Measurements from ENCODE around the gene GCG.

GCG gene

GRCh38 chr2:162149466-162149865 is 2.6 kb downstream of the GCG start:
- DNase-seq: no peak

- no peak for DNase-seq
These were observed 3.1 kb downstream of the GCG start for GRCh38 chr2:162148956-162149355.

DNA sequence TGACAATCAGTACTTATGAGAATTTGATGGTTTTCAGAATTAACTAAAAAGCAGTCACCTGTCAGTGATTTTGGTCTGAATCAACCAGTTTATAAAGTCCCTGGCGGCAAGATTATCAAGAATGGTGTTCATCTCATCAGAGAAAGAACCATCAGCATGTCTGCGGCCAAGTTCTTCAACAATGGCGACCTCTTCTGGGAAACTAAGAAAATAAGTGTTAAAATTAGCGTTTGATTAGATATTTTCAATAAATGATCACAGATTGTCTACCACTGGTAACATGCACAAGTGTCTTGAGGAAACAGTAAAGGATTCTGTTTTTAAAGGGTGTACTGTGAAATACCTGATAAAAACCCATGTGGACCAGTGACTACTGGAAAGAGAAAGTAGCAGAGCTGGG is 8.1 kb downstream of the GCG start:
- no peak for DNase-seq

DNA sequence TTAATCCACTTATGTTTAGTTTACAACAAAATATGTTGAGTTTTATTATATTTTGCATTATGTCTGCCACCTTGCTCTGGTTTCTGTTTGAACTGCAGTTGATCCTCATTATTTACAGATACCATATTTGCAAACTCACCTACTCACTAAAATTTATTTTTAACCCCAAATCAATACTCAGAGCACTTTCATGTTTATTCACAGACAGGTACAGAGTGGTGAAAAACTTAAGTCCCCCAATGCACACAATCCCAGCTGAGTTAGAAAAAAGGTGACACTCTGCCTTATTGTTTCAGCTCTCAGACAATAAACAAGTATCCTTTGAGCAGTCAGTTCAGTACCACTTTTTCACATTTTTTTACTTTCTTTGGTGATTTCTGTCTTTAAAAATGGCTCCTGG is 13.7 kb downstream of the GCG start:
- no peak for DNase-seq

DNA sequence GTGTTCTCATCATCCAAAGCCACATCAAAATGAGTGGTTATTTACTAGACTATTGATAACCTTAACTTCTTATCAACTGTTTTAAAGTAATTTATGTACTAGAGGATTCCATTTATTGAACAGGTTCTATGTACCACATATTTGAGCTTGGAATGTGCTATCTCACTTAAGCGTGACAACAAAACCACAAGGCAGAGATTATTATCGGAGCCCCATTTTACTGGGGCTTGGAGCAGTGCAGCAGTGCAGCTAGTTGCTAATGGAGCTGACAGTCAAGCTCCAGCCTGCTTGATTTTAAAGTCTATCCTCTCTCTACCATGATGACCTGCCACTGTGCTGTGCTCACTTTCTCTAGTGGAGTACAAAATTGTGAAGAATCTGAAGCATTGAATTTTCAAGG is 24.6 kb downstream of the GCG start:
- no peak for DNase-seq

DNA sequence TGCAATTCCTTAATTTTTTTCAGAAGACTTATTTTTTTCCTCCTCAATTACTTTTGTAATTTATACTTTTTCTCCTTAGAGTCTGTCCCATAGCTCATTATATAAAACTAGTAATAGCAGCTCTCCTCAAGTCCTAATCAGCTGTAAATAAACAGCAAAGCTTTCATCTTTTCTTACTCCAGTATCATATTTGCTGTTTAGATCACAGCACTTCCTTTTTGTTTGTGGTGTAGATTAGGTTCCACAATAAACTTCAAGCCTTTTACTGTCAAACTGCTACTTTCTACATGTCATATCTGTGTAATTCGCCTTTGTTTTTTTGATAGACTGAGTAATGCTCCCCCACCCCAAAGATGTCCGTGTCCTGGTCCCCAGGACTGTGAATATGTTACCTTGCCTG is 25.5 kb downstream of the GCG start:
- DNase-seq: no peak

DNA sequence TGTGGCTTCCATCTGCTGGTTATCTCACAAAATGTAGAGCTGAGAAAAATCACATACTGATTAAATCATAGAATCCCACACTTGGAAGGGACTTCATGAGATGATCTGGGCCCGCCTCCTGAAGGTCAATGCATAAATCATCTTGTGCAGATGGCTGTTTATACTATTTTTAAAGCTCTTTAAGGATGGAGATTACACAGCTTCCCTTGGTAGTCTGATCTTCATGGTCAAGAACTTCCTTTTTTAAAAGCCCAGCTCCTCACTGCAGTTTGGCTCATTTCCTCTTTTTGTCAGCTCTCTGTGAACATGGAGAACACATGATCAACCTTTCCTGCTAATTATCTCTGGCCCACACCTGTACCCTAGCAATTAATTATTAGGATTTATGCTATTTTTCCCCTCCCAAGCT is 25.9 kb downstream of the GCG start:
- DNase-seq: no peak

DNA sequence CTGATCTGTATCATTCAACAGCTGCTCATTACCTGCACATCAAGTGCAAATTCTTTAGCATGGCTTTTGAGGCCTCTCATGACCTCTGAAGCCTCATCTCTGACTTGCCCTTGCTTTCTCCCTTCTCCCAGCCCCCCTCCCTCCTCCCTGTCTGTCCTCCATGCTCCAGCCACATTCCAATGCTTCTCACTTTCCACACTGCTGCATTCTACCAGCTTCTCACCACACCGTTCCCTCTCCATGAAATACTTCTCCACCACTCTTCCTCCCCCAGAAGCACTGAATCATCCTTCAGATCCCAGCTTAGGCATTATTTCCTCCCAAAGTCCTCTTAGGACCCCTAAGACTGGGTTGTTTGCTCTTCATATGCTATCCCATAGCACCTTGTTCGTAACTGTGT is 26.9 kb downstream of the GCG start:
- no peak for DNase-seq

- no peak for DNase-seq
These were observed 28.0 kb downstream of the GCG start for GRCh38 chr2:162123806-162124758.

DNA sequence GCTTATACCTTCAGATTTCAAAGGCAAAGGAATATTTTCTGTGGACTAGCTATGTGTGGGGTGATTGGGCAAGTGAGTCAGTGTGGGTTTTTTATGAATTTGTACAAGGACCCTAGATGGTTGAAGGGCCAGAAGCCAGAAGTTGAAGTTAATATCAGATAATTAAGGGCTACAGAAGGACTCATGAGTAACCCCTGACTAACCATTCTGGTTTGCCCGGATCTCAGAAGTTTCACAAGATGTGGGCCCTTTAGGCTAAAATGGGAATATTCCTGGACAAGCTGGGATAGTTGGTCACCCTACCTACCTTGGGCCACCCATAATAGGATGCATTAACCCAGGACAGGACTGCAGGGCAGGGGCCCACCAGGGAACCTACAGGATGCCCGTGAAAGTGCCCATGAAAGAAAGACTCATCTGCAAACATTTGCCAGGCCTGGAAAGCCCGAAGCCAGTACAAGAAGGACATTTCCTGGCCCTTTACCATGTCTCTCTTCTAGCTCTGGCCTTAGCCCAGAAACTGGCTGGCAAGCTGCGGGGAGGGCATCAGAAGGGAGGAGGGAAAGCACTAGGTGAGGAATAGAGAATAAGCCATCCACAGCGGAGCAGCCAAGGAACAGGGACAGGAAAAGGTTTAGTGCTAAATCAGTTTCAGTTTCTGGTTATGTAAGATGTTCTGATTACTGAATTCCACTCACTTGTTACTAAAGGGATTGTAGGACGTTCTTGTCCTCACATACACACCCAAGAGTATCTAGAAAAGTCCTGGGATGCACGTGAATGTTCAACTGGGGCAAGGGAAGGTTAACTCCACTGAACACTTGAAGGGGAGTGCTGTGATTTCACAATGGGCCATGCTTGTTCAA is 33.6 kb downstream of the GCG start:
- DNase-seq: no peak

DNA sequence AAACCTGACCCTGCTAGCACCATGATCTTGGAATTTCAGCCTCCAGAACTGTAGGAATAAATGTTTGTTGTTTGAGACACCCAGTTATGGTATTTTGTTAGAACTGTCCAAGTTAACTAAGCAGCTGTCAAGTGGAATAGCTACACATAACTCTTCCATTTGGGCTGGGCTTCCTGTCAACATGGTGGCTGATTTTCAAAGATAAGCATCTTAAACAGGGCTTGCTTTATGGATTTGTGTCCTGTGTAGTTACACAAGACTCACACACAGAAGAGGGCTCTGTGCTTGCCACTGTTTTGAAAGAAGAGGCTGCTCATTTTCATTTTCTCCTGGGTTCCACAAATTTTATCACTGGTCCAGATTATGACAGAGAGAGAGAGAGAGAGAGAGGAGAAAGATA is 35.7 kb downstream of the GCG start:
- DNase-seq: no peak

DNA sequence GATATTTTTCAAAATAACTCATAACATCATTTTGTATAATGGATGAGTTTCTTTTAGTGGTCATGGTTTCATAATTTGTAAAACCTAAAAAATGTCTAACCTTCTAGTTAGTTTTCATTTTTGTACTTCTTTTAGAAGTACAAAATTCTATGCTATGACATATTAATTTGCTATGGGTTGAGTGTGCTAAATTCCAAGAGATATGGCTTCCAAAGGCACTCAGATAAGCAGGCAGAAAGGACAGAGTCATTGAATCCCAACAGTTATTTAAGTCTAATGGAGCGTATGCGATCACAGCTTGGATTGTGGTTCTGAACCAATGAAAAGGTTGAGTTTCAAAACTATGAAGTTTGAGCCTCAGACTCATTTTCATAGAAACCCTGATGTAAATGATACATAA is 37.0 kb downstream of the GCG start:
- DNase-seq: no peak

DNA sequence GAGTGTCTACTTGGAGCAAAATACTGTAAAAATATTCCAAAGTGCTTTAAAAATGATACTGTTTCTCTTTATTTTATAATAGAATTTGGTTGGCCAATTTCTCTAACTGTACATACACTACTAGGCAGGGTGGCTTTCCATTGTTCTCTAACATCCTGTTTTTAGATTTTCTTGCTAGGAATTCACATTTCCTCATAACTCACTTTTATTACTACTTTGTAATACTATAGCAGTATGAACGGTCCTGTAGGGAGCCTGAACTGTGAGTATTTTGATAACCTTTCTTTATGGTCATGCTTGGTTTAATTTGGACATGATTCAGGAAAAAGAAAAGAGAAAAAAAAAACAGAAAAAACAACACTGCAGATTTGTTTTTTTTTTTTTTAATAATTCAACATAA is 37.8 kb downstream of the GCG start:
- DNase-seq: no peak

DNA sequence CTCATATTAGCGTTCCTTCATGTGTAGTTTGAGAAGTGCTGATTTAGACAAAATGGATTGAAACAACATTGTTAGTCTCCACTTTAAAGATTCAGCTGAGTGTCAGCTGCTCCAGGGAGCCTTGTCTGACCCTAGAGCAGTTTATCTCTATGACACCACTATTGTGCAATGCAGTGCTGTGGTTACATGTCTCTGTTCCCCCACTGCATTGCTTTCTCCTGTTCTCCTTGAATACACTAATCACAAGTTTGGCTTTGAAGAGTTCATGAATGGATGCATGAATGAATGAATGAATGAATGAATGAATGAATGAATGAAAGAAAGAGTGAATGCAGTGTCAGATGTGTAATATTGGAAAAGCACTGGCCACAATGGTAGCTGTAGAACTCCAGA is 38.3 kb downstream of the GCG start:
- DNase-seq: no peak

GRCh38 chr2:162113088-162113775 is 38.8 kb downstream of the GCG start:
- DNase-seq: no peak

- no peak for DNase-seq
These were observed 39.8 kb downstream of the GCG start for GRCh38 chr2:162111958-162112850.

- DNase-seq: no peak
These were observed 44.6 kb downstream of the GCG start for GRCh38 chr2:162107361-162107901.

DNA sequence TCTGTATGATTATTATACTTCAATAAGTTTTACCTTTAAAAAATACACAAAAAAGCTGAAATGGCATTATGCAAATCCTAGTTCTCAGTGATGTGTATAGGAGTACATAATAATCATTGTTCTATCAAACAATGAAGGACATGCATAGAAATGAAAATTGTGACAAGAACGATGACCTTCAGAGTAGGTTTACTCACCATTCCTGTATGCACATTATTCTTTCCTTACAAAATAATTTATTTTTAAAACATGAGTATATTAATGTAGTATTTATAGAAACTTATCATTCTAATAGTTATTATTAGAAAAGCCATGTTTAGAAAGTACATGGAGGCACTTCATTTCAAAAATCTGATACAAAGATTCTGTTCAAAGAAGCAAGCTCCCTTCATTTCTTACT is 45.3 kb downstream of the GCG start:
- DNase-seq: no peak

DNA sequence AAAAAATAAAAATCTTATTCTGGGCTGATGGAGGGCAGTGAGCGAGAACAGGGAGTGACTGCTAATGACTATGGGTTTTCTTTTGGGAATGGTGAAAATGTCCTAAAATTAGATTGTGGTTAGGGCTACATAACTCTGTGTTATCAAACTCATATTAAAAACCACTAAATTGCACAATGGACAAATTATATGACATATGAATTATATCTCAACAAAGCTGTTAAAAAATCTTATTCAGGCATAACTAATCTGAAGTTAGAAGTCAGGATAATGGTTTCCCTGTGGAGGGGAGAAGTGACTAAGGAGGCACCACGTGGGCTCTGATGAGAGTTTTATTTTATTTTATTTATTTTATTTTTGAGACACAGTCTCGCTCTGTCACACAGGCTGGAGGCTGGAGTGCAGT is 45.9 kb downstream of the GCG start:
- DNase-seq: no peak

GRCh38 chr2:162103443-162104009 is 48.5 kb downstream of the GCG start:
- no peak for DNase-seq

- DNase-seq: no peak
These were observed 51.5 kb downstream of the GCG start for GRCh38 chr2:162100579-162100978.

DNA sequence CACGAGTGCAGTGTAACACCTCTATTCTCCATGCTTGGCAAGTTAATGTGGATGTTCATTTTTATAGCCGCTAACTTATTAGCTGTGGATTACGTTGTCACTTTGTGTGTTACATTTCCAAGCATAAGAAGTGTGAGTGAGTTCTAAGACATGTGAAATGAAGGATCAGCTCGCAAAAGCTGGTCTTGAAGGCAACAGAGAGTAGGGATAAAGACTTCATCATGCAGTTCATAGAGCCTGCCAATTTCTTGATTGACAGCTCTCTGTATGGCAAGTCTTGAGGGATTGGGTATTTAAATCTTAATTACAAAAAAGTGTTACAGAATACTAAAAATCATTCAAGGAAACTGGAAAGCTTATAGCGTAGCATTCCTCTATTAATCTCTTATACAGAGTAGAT is 52.2 kb downstream of the GCG start:
- no peak for DNase-seq

All from stimulated activated CD4-positive, alpha-beta T cell treated with anti-CD3 and anti-CD28 coated beads, Interleukin-4, amount 100 ng/mL, for 24 hours (primary cell).